GM12892 (cell line): Measurements from ENCODE around the gene TAS1R1.

ENCODE experiments used
- POLR2AphosphoS5 ChIP-seq: IDR thresholded peaks from 2 replicates; pipeline ENCODE4 v1.6.1; 2011; ENCODE audit warnings: low read depth, low read length, control low read depth
- TAF1 ChIP-seq: IDR thresholded peaks from 2 replicates; pipeline ENCODE4 v1.6.1; 2011; ENCODE audit warnings: low read depth, mild to moderate bottlenecking, control low read depth, low read length, borderline replicate concordance

- TF ChIP-seq POLR2AphosphoS5 (no peak), TAF1 (no peak)
These were observed 25.0 kb downstream of the TAS1R1 start for GRCh38 chr1:6580119-6580592.
